Glutamatergic neuron (in vitro differentiated cells): ENCODE results near the gene PCYOX1L. TPM values are rescaled to one million over a fixed set of nuclear protein-coding genes. Genes with fewer than 3 reads are reported as not detected.

Source experiments
- DNase-seq: peaks from one replicate; pipeline ENCODE4 v3.0.0; 2022
- H3K27ac Mint-ChIP-seq: one replicate; pipeline ENCODE4 v1.8.0; 2020; ENCODE audit warnings: mild to moderate bottlenecking, mixed read lengths, inconsistent platforms; ENCODE audit not compliant: unreplicated experiment
- H3K27me3 Mint-ChIP-seq: one replicate; pipeline ENCODE4 v1.8.0; 2020; ENCODE audit warnings: mild to moderate bottlenecking, moderate library complexity, mixed read lengths, inconsistent platforms; ENCODE audit not compliant: unreplicated experiment
- H3K36me3 Mint-ChIP-seq: one replicate; pipeline ENCODE4 v1.8.0; 2020; ENCODE audit warnings: mild to moderate bottlenecking, mixed read lengths, inconsistent platforms; ENCODE audit not compliant: unreplicated experiment
- H3K4me1 Mint-ChIP-seq: one replicate; pipeline ENCODE4 v1.8.0; 2020; ENCODE audit warnings: mild to moderate bottlenecking, low read depth, mixed read lengths, inconsistent platforms; ENCODE audit not compliant: unreplicated experiment
- H3K4me3 Mint-ChIP-seq: one replicate; pipeline ENCODE4 v1.8.0; 2020; ENCODE audit warnings: mild to moderate bottlenecking, mixed read lengths, inconsistent platforms; ENCODE audit not compliant: unreplicated experiment
- H3K9me3 Mint-ChIP-seq: one replicate; pipeline ENCODE4 v1.8.0; 2020; ENCODE audit warnings: mild to moderate bottlenecking, moderate library complexity, mixed read lengths, inconsistent platforms; ENCODE audit not compliant: unreplicated experiment
- total RNA-seq: library from RNA; stranded (reverse); fragmentation: NEBNext Ultra II Directional; extraction: Animal tissue kit (Norgen Biotek cat#: 25700); gene quantifications from one replicate; pipeline ENCODE4 v1.2.1, GENCODE V29; 2021; ENCODE audit not compliant: unreplicated experiment
- TF ChIP-seq, protein P1 (sequence below): fragments of 200-600 bp; sonication (generic); IDR thresholded peaks from one replicate; pipeline ENCODE4 v1.5.0; 2021; ENCODE audit not compliant: partially characterized antibody, unreplicated experiment

Gene PCYOX1L
- total RNA-seq, 1 donor from 2014 or later: 25.4 TPM

DNA sequence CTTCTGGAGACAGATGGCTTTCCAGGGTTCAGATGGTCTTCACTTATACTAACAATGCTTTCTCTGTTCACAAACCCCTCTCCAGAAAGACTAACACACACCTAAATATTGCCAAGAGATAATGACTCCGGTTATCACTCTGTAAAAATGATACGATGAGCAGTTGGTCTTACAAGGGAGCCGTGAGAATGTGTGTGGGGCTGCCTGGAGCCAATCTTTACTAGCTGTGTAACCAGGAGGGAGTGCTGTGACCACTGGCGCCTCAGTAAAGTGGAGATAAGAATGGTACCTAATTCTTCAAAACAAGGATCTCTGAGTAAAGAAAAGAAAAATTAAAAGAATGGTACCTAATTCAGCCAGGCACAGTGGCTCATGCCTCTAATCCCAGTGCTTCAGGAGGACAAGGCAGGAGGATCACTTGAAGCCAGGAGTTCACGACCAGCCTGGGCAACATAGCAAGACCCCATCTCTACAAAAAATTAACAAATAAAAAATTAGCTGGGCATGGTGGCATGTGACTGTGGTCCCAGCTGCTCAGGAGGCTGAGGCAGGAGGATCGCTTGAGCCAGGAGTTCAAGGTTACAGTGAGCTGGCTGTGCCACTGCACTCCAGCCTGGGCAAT, 61.2 kb downstream of the PCYOX1L start:
- Mint-ChIP-seq H3K27me3 (peaks cover 7% of the 10 kb centered on the region), H3K9me3 (peaks cover 2% of the 10 kb centered on the region), H3K36me3 (no peaks in the 10 kb centered on the region), H3K4me1 (peaks cover 27% of the 10 kb centered on the region), H3K4me3 (no peak overlapping the region), H3K27ac (no peak overlapping the region)
- DNase-seq: no peak
- TF ChIP-seq, protein P1, sequence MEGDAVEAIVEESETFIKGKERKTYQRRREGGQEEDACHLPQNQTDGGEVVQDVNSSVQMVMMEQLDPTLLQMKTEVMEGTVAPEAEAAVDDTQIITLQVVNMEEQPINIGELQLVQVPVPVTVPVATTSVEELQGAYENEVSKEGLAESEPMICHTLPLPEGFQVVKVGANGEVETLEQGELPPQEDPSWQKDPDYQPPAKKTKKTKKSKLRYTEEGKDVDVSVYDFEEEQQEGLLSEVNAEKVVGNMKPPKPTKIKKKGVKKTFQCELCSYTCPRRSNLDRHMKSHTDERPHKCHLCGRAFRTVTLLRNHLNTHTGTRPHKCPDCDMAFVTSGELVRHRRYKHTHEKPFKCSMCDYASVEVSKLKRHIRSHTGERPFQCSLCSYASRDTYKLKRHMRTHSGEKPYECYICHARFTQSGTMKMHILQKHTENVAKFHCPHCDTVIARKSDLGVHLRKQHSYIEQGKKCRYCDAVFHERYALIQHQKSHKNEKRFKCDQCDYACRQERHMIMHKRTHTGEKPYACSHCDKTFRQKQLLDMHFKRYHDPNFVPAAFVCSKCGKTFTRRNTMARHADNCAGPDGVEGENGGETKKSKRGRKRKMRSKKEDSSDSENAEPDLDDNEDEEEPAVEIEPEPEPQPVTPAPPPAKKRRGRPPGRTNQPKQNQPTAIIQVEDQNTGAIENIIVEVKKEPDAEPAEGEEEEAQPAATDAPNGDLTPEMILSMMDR: no peak

Other genes starting within 250 kb of the PCYOX1L start
- gene ABLIM3, start 216.6 kb upstream of the PCYOX1L start, total RNA-seq: 19.0 TPM
- 0.25 TPM for gene AFAP1L1, start 86.2 kb upstream of the PCYOX1L start, total RNA-seq
- 34.7 TPM for gene GRPEL2, start 12.5 kb upstream of the PCYOX1L start, total RNA-seq
- 0.88 TPM for gene IL17B, start 21.2 kb downstream of the PCYOX1L start, total RNA-seq
- 289 TPM for gene CSNK1A1, start 193.4 kb downstream of the PCYOX1L start, total RNA-seq
- gene ARHGEF37, start 223.5 kb downstream of the PCYOX1L start, total RNA-seq: 1.0 TPM